GM18520 (cell line): ENCODE measurements around the gene DNAJB1.
A peak's percentile ranks its signal among the peaks of the same experiment; 100 is the strongest.
"Not testable (repeated sequence)": the region's sequence is repeated elsewhere in the genome, so short reads cannot be mapped to it uniquely, and the experiment has no call there.

ENCODE experiments used
- ATAC-seq: cut with Tn5 transposase; IDR thresholded peaks from one replicate; pipeline ENCODE4 v1.9.1; 2021; ENCODE audit not compliant: unreplicated experiment

DNAJB1 gene

DNA sequence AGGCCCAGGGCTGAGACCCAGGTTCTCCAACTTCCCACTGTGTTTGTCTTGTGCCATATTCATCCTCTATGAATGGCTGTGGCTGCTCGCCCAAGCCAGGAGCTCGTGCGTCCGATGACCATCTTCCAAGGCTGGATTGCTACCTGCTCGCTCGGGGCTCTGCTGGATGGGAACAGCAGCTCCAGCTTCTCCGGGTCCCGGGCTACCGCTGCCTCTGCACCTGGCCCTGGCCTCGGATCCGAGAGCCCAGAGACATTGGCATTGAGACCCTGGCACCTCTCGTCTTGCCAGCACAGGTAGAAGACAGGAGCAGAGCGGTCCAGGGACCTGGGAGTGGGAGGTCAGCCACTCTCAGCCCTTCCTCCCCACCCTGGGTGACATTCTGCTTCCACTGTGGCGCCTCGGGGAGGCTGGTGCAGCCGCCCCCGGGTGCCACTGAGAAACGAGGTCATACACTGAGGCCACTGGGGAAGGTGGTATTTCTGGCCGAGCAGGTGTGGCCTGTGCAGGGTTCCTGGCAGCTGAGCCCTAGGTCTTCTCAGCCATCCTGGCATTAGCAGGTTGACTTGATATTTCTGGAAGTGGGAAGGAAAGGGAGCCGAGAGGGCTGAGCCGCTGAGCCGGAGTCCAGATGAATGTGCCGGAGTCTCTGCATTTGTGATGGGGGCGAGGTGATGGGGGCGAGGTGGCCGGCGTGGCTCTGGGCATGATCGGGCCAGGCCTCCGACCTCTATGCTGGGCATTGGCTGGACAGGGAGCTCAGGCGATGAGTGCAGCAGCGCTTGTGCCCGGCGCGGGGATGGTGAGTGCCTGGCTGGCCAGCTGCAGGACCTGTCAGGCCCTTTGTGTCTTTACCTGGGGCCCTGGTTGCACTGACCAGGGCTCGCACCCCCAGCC lies 35.1 kb upstream of the DNAJB1 start:
- no peak for ATAC-seq

DNA sequence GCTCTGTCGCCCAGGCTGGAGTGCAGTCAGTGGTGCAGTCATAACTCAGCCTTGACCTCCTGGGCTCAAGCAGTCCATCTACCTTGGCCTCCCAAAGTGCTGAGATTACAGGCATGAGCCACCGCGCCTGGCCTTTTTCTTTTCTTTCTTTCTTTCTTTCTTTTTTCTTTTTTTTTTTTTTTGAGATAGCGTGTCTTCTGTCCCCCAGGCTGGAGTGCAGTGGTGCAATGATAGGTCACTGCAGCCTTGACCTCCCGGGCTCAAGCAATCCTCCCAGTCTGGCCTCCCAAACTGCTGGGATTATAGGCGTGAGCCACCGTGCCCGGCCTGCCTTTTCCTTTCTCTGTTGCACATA lies 33.8 kb upstream of the DNAJB1 start:
- not testable (repeated sequence) for ATAC-seq

DNA sequence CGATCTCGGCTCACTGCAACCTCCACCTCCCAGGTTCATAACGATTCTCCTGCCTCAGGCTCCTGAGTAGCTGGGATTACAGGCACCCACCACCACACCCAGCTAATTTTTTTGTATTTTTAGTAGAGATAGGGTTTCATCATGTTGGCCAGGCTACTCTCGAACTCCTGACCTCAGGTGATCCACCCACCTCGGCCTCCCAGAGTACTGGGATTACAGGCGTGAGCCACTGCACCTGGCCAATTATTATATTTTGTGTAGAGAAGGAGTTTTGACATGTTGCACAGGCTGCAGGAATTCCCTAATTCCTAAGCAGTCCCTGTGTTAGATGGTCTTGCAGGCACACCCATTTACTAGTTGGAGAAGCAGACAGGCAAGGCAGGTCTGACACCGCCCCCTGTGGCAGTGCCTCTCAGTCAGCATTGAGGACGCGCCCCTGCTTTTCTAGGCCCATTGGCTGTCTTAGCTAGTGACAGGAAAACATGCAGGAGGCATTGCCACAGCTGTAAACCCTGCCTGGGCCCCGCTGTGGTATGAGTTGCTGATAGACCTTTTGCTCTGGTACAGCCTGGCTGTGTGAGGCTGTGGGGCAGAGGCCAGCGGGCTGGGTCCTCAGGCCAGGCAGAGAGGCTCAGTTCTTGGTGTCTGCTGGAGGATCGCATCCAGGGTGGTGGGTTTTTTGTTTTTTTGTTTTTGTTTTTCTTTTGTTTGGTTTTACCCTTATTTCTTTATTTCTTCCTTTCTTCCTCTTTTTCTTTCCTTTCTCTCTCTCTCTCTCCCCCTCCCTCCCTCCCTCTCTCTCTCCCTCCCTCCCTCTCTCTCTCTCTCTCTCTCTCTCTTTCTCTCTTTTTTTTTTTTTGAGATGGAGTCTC lies 33.2 kb upstream of the DNAJB1 start:
- ATAC-seq = not testable (repeated sequence)

DNA sequence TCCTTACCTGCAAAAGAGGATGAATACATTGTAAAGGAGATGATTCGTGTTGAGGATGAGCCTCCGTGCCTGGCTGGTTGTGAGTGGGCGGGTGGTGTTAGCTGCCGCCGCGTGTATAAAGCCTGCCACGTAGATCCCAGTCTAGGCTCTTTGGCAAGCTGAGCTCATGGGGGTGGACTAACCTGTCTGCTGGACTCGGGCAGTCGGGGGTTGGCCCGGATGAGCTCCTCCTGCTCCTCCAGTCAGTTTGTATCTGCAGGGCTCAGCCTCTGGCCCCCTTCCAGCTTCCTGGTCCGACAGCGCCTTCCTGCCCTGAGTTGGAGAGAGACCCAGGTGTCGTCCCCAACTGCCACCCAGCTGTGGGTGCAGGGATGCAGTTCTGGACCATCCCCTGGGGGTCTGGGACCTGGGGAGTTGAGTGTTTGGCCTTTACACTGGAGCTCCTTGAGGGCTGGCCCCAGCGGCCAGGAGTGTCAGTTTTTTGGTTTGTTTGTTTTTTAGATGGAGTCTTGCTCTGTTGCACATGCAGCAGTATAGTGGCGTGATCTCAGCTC lies 32.1 kb upstream of the DNAJB1 start:
- no peak for ATAC-seq

DNA sequence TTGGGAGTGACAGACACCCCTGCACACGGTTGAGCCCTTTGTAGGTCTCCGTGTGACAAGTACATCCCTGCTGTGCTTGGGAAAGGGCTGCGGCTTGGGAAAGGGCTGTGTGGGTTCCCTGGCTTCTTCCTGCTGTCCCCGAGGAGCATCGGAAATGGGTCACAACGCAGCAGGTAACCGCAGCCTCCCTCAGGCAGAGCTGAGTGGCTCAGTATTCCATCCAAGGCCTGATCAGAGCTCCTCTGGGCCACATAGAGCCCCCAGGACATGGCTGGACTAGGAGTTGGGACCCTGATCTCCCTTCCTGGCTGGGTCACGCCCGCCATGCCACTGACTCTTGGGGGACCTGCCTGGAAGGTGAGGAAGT lies 27.5 kb upstream of the DNAJB1 start:
- ATAC-seq = no peak

DNA sequence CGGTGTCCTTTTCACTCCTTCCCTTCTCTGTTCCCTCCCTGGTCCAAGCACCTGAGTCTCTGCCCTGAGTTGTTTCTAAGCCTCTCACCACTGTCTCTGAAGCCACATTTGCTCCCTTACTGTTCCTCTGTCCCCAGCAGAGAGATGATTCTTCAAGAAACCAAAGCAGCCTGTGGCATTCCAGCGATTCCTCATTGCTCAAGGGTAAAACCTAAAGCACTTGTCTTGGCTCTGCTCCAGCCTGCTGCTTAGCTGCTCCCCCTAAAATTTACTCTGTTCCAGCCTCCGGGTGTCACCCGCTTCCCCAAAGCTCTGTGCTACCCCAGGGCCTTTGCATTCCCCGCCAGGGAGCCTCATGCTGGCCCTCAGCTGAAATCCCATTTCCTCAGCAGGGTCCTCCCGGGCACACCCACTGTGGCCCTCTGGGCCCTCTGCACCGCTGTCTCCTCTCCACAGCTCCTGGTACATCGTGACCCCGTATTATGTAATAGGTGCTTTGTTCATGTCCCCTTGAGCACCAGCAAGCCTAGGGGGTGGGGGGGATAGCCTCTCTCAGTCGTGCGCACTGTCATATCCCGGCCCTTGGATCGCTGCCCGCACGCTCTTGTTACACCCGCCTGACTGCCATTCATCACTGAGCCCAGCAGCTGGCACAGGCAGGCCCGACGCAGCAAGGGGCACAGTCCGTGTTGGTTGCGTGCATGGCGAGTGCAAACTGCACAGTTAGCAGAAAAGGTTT lies 26.9 kb upstream of the DNAJB1 start:
- no peak for ATAC-seq

DNA sequence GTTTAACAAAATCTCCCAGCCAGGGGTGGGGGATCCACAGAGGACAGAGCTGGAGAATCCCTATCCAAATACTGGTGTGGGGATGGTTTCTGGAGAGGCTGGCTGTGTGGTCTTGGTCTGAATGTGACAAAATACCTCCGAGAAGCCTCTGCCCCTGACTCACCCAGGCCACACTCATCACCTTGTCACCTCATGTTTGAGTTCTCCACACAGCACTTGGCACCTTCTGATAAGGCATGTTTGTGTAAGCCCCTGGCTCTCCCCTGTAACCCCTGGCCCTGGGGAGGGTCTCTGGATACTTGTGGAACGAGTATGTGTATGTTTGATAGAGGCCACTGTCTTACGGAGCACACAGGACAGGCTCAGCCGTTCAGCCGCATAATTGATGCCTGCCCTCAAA lies 25.9 kb upstream of the DNAJB1 start:
- ATAC-seq = no peak

DNA sequence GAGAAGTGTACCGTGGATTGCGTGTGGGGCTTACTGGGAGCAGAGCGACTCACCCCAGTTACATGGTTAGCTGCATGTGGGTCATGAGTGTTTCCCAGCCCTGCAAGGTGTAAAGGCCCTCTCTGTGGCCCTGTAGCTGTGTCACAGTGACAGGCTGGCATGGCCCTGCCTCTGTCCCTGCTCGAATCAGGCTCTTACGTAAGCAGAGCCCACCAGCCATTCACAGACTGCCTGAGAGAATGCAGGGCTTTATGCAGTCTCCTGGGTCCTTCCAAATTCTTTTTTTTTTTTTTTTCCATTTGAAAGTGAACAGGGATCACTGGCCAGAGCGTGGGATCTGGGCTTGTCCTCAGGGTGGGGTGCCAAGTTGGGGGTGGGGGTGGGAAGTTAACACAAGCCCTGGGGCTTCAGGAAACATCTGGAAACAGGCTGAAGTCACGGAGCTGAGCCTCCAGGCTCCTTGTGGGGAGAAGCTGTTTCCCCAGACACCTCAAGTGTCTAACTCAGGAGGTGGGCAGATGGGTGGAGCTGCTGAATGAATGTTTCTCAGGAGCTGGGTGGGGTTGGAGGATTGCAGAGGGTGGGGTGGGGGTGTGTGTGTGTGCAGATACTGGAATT lies 24.6 kb upstream of the DNAJB1 start:
- ATAC-seq = no peak

DNA sequence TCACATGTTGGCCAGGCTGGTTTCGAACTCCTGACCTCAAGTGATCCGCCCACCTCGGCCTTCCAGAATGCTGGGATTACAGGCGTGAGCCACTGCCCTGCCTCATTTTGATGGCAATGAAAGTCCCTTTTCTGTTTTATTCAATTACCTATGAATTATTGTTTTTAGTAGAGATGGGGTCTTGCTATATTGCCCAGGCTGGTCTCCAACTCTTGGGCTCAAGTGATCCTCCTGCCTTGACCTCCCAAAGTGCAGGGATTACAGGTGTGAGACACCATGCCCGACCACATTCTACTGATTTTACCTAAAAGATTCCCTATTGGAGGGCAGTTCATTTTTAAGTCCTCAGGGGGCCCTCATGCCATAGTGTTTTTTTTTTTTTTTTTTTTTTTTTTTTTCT lies 23.8 kb upstream of the DNAJB1 start:
- not testable (repeated sequence) for ATAC-seq

DNA sequence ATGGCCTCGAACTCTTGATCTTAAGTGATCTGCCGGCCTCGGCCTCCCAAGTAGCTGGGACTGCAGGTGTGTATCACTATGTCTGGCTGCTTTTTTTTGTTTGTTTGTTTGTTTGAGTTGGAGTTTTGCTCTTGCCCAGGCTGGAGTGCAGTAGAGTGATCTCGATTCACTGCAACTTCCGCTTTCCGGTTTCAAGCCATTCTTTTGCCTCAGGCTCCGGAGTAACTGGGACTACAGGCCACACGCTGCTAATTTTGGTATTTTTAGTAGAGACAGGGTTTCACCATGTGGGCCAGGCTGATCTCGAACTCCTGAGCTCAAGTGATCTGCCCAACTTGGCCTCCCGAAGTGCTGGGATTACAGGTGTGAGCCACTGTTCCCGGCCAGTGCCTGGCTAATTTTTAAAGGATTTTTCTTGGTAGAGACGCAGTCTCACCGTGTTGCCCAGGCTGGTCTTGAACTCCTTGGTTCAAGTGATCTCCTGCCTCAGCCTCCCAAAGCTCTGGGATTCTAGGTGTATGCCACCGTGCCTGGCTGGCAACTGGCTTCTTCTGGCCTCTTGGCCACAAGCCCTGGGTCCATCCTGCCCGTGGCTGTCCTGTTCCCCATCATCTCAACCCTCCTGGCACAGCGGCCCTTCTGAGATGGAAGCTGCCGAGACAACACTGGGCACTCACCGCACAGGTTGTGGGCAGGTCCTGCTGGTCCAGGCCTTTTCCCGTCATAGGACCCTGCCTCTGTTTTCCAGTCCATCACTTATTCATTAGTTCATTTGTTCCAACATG lies 22.7 kb upstream of the DNAJB1 start:
- ATAC-seq = no peak

DNA sequence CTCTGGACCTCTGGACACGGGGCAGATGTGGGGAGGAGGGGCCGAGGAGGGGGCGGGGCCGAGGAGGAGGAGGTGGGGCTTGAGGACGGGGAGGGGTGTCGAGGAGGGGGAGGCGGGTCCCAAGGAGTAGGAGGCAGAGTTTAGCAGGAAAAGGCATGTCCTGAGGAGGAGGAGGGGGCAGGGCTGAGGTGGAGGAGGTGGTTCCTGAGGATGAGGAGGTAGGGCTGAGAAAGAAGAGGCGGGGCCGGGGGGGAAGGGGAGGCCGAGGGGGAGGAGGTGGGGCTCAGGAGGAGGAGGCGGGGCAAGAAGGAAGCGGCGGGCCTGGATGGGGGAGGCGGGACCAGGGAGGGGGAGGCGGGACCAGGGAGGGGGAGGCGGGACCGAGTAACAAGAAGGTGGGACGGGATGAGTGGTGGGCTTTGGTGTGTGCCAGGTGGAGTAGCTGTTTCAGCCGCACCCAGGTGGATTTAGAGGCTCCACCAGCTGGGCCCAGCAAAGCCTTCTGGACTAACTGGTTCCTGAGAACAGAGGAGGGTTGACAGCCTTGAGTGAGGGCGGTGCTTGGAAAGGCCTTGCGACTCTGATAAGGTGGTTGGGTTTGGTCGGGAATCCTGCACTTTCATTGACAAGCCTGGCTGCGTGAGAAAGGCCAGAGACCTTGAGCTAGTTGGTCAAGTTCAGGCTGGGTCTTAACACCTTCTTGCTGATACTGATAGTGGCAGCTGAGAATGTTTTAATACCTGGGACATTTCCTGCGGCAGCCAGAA lies 18.9 kb upstream of the DNAJB1 start:
- no peak for ATAC-seq

DNA sequence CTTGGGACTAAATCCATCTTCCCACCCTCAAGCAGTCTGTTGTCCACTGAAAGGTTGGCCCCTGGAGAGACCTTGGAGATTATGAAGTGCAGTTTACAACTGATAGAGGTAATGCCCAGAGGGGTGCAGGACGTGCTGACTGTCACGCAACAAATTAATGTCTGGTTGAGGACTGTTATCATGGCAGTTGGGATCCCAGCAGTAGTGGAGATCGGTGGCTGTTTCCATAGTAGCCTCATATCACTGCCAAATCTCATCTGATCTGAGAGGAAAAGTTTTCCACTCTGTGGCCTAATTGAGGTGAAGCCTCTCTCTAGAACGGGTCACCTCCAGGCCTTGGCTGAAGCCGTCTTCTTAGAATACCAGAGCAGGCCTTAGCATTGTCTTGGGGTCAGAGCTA lies 15.3 kb upstream of the DNAJB1 start:
- ATAC-seq = no peak

DNA sequence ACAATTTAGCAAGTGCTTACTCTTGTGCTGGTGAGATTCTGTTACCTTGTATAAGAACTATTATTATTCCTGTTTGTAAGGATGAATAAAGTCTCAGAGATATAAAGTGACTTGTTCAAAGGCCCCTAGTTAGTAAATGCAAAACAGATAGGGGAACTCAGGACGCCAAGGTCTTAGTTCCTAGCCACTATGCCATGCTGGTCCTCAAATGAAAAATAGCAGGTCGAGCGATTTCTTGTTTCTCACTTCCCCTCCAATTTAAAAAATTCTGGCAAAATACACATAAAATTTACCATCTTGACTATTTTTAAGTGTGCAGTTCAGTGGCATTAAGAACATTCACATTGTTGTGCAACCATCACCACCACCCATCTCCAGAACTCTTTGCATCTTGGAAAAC lies 12.3 kb upstream of the DNAJB1 start:
- no peak for ATAC-seq

DNA sequence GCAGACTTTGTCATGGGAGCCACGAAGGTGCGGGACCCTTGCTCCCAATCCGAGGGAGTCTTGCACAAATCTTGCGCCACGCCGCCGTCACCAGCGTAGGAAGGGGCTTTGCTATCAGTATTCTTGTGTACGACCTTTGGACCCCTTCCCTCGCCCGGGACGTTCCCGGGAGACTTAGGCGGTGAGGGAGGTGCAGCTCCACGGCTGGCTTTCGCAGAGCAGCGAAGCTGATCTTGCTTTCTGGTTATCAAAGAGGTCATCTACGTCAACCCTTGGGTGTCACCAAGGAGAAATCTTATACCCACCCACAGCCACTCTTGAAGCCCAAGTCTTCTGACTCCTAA lies 11.8 kb upstream of the DNAJB1 start:
- ATAC-seq = no peak

DNA sequence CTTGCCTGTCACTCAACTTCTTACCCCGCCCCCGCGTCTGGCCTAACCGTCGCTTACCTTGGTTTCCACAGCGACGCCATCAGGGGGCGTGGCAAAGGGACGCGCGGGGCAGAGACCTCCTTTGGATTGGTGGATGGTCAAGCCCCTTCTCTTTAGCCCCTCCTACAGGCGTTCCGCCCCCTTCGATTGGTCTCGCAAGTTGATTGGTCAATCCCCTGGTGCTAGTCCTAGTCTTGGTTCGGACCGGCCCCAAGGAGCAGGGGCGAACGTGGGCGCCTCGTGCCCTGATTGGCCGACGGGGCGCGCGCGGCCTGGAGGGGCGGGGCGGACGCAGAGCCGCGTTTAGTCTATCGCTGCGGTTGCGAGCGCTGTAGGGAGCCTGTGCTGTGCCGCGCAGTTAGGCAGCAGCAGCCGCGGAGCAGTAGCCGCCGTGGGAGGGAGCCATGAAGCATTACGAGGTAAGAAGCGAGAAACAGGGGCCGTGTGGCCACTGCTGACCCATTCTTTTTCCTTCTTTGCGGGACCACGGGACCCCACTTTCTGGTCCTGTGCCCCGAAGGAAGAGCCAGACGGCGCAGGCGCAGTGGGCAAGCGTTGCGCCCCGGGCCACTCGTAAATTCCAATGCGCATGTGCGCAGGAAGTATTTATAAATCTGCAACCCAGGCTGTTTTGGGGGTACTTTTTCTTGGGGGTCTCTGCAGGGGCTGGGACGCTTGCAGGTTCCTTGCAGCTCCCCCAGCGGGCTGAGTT lies 11.2 kb upstream of the DNAJB1 start, which contains the start of gene TECR:
TSS of gene TECR (plus strand) at position 341 of the 751 bp plus-strand sequence. CDS start at position 444, 103 bp downstream.
- peak; percentile 97 for ATAC-seq

DNA sequence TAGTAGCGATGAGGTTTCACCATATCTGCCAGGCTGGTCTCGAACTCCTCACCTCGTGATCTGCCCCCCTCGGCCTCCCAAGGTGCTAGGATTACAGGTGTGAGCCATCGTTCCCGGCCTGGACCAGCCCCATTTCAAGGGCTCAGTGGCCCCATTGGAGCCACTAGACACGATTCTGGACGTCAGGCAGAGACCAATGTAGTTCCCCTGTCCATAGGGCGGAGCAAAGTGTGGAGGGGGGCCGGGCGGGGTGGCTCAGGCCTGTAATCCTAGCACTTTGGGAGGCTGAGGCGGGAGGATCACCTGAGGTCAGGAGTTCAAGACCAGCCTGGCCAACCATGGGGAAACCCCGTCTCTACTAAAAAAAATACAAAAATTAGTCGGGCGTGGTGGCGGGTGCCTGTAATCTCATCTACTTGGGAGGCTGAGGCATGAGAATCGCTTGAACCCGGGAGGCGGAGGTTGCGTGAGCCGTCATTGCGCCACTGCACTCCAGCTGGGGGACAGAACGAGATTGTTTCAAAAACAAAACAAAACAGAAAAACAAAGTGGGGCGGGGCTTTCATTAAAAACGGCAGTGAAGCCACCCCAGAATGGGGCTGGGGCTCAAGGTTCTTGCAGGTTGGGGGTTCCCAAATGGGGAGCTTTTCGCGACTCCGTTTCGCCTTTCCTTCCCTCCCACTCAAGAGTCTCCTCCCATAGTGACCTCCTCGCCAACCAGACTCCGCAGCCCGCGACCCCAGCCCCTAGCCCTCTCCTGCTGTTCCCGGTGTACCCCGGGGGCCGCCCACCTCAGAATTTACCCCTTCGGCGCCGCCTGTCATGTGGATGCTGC lies 10.4 kb upstream of the DNAJB1 start:
- no peak for ATAC-seq

DNA sequence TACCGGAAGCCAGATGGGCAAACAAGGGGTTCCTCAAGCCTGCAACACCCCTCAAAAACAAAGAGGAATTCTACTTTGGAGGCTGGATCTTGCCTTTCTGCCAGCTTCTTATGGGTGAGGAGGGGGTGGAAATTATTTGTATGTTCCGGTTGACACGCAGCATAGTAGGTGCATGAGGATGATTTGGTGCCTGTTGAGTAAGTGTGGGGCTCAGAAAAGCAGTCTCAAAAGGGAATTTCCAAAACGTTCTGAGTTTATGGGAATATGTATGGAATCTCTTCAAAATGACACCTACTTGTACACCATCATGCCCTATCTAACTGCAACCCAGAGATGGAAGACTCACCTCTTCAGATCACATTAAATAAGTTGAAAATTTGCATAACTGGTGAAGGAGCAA lies 8.2 kb upstream of the DNAJB1 start:
- ATAC-seq = no peak

DNA sequence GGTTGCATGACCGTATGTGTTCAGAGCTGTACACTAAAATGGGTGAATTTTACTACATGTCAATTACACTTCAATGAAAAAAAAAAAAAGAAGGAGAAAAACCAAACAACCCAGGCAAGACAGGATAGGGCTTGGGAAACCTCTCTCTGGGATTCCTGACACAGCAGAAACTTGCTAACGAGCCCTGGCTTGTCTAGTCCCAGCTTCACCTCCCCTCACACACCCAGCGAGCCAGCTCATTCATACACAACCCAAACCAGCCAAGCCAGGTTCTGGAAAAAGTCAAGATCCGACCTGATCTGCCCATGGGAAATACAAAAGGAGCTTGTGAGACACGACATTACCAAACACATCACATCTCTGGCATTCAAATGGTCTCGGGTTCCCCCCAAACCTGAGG lies 7.5 kb upstream of the DNAJB1 start:
- no peak for ATAC-seq
